Upper lobe of right lung (tissue), 1 donor: ENCODE measurements around the gene ZNF540. TPM values are rescaled to one million over a fixed set of nuclear protein-coding genes. Genes with fewer than 3 reads are reported as not detected.
A peak's percentile ranks its signal among the peaks of the same experiment; 100 is the strongest.

Source experiments
- ATAC-seq: fragments of 200-7000 bp; cut with Tn5 transposase; one replicate; pipeline ENCODE4 v1.9.1; 2020; ENCODE audit warnings: mild to moderate bottlenecking, moderate library complexity
- DNase-seq: peaks from one replicate; pipeline ENCODE4 v3.0.0-alpha.2; 2020
- H3K27ac ChIP-seq: fragments of 200-600 bp; one replicate; pipeline ENCODE4 v1.8.0; 2022
- H3K27me3 ChIP-seq: fragments of 200-600 bp; one replicate; pipeline ENCODE4 v1.8.0; 2022; ENCODE audit warnings: mild to moderate bottlenecking
- H3K36me3 ChIP-seq: fragments of 200-600 bp; one replicate; pipeline ENCODE4 v1.8.0; 2022
- H3K4me1 ChIP-seq: fragments of 200-600 bp; one replicate; pipeline ENCODE4 v1.8.0; 2022
- H3K4me3 ChIP-seq: fragments of 200-600 bp; one replicate; pipeline ENCODE4 v1.8.0; 2022; ENCODE audit warnings: mild to moderate bottlenecking
- H3K9me3 ChIP-seq: fragments of 200-600 bp; one replicate; pipeline ENCODE4 v1.8.0; 2022
- CTCF ChIP-seq: fragments of 200-600 bp; IDR thresholded peaks from one replicate; pipeline ENCODE4 v1.8.0; 2022; ENCODE audit warnings: antibody characterized with exemption
- intact Hi-C: fragments of 100-400 bp; cut with DNase I; formaldehyde crosslinking; loops from one replicate; pipeline ENCODE4 v1.11.0; 2022
- long read RNA-seq: library from polyadenylated mRNA; unstranded; transcript quantifications from one replicate; pipeline ENCODE4 v2.0.0, GENCODE V29; 2021
- total RNA-seq: library from RNA; stranded (reverse); fragmentation: NEBNext Ultra II Directional; extraction: Animal tissue kit (Norgen Biotek cat#: 25700); gene quantifications from one replicate; pipeline ENCODE4 v1.2.1, GENCODE V29; 2021
- donor health status: DM: no; HTN: yes; CAD: no; lungs with severe emphysema.

The ZNF540 gene
- 6.1 TPM for total RNA-seq
- long read RNA-seq, partial matches to known transcripts: 0 of 10 reads
- long read RNA-seq, other reads (novel, unspliced or antisense): 7 of 10 reads

- peak within 1 kb of the TSS; percentile 91 for H3K27ac ChIP-seq
- intact Hi-C loops: no loop called here
- TF ChIP-seq CTCF: no peak
These were observed at the start of gene ZNF540, which contains the start of gene ZNF571 for GRCh38 chr19:37594304-37594981. Gene ZNF540 (plus strand): TSS chr19:37594876. CDS start chr19:37598448, 3,572 bp downstream. Gene ZNF571 (minus strand): TSS chr19:37594792. CDS start chr19:37586676, 8,116 bp downstream.

DNA sequence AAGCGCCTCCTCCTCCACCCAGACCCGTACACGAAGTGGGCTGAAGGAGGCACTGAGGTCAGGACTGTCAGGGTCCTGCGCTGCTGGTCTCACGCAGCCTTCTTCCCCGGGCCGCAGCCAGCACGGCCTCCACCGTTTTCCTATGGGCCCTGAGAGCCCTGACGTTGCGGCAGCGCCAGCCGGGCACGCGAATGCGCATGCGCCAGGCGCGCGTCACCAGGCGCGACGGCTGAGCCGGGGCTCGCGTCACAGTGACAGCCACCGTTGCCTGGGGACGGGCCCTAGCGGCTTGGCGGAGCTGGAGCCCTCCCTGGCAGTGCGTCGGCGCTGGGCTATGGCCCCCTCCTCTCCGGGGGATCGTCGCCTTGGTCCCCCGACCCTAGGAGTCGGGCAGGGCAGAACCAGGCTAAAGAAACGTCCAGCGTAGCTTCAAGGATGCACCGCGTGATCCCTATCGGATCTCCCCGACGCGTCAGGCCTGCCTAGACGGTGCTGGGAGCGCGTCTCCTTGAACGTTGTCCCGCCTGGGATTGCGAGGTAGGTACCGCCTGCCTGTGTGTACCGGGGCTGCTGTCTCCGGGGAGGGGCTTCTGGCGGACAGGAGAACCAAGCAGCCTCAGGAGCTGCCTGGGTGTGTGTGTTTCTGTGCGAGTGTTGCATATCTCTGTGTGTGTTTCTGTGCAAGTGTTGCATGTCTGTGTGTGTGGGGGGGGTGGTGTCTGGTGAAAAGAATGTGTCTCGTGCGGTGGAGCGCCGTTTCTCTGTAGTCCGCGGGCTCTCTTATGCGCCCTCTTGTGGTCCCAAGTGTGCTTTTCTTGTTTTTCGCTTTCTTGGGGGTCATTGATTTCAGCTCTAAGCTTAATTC lies 43.3 kb upstream of the ZNF540 start:
- Histone ChIP-seq H3K9me3 (peaks cover 88% of the 10 kb centered on the region), H3K27me3 (no peaks in the 10 kb centered on the region), H3K36me3 (no peaks in the 10 kb centered on the region), H3K27ac (no peak overlapping the region), H3K4me1 (no peaks in the 10 kb centered on the region), H3K4me3 (peak overlapping the region; percentile 30)
- TF ChIP-seq CTCF: no peak
- DNase-seq (no peak), ATAC-seq (peak; percentile 45)
- intact Hi-C loops: no loop called here

More at GRCh38 chr19:37594304-37594981, at the start of gene ZNF540, which contains the start of gene ZNF571:
- Histone ChIP-seq H3K27me3 (no peaks in the 10 kb centered on the region), H3K9me3 (peaks cover 9% of the 10 kb centered on the region), H3K36me3 (peaks cover 13% of the 10 kb centered on the region), H3K4me3 (peak within 1 kb of the TSS; percentile 72), H3K4me1 (peaks cover 12% of the 10 kb centered on the region)
- ATAC-seq (peak; percentile 99), DNase-seq (peak; percentile 98)

- Histone ChIP-seq H3K4me3 (no peak overlapping the region), H3K27me3 (no peaks in the 10 kb centered on the region), H3K9me3 (peaks cover 98% of the 10 kb centered on the region), H3K36me3 (peaks cover 6% of the 10 kb centered on the region), H3K27ac (no peak overlapping the region), H3K4me1 (no peaks in the 10 kb centered on the region)
- TF ChIP-seq CTCF: no peak
- DNase-seq (no peak), ATAC-seq (no peak)
- intact Hi-C loops: no loop called here
These were observed 31.2 kb upstream of the ZNF540 start for GRCh38 chr19:37563518-37563917.

- Histone ChIP-seq H3K27me3 (no peaks in the 10 kb centered on the region), H3K4me1 (no peaks in the 10 kb centered on the region), H3K4me3 (no peak overlapping the region), H3K9me3 (peaks cover 99% of the 10 kb centered on the region), H3K36me3 (peaks cover 6% of the 10 kb centered on the region), H3K27ac (no peak overlapping the region)
- DNase-seq: no peak
- intact Hi-C loops: no loop called here
- no peak for ATAC-seq
- no peak for TF ChIP-seq CTCF
These were observed 29.9 kb upstream of the ZNF540 start for GRCh38 chr19:37564624-37565369.

DNA sequence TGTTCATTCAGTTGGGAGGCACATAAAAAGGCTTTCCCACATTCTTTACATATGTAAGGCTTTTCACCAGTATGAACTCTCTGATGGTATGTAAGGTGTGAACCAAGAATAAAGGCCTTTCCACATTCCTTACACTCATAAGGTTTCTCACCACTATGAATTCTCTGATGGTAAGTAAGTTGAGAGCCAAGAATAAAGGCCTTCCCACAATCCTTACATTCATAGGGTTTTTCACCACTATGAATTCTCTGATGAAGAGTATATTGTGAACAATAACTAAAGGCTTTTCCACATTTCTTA lies 29.4 kb upstream of the ZNF540 start:
- Histone ChIP-seq H3K36me3 (peaks cover 6% of the 10 kb centered on the region), H3K4me3 (no peak overlapping the region), H3K27me3 (no peaks in the 10 kb centered on the region), H3K27ac (no peak overlapping the region), H3K4me1 (no peaks in the 10 kb centered on the region), H3K9me3 (peaks cover 99% of the 10 kb centered on the region)
- ATAC-seq (no peak), DNase-seq (no peak)
- intact Hi-C loops: no loop called here
- TF ChIP-seq CTCF: no peak
